D721Med (cell line): ENCODE data around the gene USH1C.

Source experiments
- DNase-seq: peaks from one replicate; pipeline ENCODE4 v3.0.0; 2011; ENCODE audit warnings: low spot score; ENCODE audit not compliant: insufficient read length
- FAIRE-seq: peaks from 2 replicates; lab custom pipeline; 2011; peaks lifted over from hg19 to GRCh38; lab: Jason Lieb, UNC
- CTCF ChIP-seq: IDR thresholded peaks from 2 replicates; pipeline ENCODE4 v1.5.1; 2012; ENCODE audit warnings: mild to moderate bottlenecking, control low read depth; ENCODE audit not compliant: insufficient read depth; ENCODE audit errors: missing control alignments

USH1C gene

GRCh38 chr11:17585911-17586695 lies 41.9 kb upstream of the USH1C start:
- DNase-seq, result no peak
- TF ChIP-seq CTCF, result no peak
- no peak for FAIRE-seq

- TF ChIP-seq CTCF, result no peak
- DNase-seq (no peak), FAIRE-seq (no peak)
Measured at GRCh38 chr11:17581732-17582053, 37.5 kb upstream of the USH1C start.

GRCh38 chr11:17581036-17581731 lies 37.0 kb upstream of the USH1C start:
- DNase-seq, result no peak
- no peak for TF ChIP-seq CTCF
- no peak for FAIRE-seq

- TF ChIP-seq CTCF, result no peak
- DNase-seq, result no peak
- FAIRE-seq, result no peak
Measured at GRCh38 chr11:17580271-17580670, 36.1 kb upstream of the USH1C start.

GRCh38 chr11:17579451-17579850 lies 35.2 kb upstream of the USH1C start:
- TF ChIP-seq CTCF, result no peak
- DNase-seq, result no peak
- FAIRE-seq, result no peak

- FAIRE-seq (no peak), DNase-seq (no peak)
- no peak for TF ChIP-seq CTCF
Measured at GRCh38 chr11:17578958-17579357, 34.7 kb upstream of the USH1C start.

GRCh38 chr11:17578296-17578695 lies 34.1 kb upstream of the USH1C start:
- DNase-seq (no peak), FAIRE-seq (no peak)
- TF ChIP-seq CTCF, result no peak
